Mucosa of rectum (tissue), 2 donors: Measurements from ENCODE around the gene TAF1A.

Source experiments
- H3K27ac ChIP-seq, 2 donors: one replicate each; pipeline ENCODE4 v1.7.0; 2013; ENCODE audit warnings: inconsistent platforms in 2 of 2, low read depth in 2 of 2, low read length in 2 of 2
- H3K27me3 ChIP-seq, 2 donors: one replicate each; pipeline ENCODE4 v1.7.0; 2013; ENCODE audit warnings: low read length in 2 of 2; ENCODE audit not compliant: control insufficient read depth in 2 of 2, insufficient read depth in 2 of 2
- H3K36me3 ChIP-seq, 2 donors: one replicate each; pipeline ENCODE4 v1.7.0; 2013; ENCODE audit warnings: low read length in 2 of 2; ENCODE audit not compliant: control insufficient read depth in 2 of 2, insufficient read depth in 2 of 2
- H3K4me1 ChIP-seq, 2 donors: one replicate each; pipeline ENCODE4 v1.7.0; 2013; ENCODE audit warnings: low read length in 2 of 2, mild to moderate bottlenecking in 1 of 2; ENCODE audit not compliant: control insufficient read depth in 2 of 2, insufficient read depth in 2 of 2
- H3K4me3 ChIP-seq, 2 donors: one replicate each; pipeline ENCODE4 v1.7.0; 2013; ENCODE audit warnings: low read length in 2 of 2
- H3K9ac ChIP-seq, 2 donors: one replicate each; pipeline ENCODE4 v1.7.0; 2013; ENCODE audit warnings: low read length in 2 of 2, low read depth in 1 of 2, mild to moderate bottlenecking in 1 of 2
- H3K9me3 ChIP-seq, 2 donors: one replicate each; pipeline ENCODE4 v1.7.0; 2013; ENCODE audit warnings: low read length in 2 of 2; ENCODE audit not compliant: control insufficient read depth in 2 of 2
- donor health status: healthy.
- donor health status: Normal muscosa, but diverticular disease.

TAF1A gene

GRCh38 chr1:222601257-222601656 lies 11.5 kb upstream of the TAF1A start:
- Histone ChIP-seq H3K9me3 (no peaks in the 10 kb centered on the region), H3K36me3 (no peaks in the 10 kb centered on the region), H3K9ac (no peak overlapping the region), H3K4me1 (peaks cover 0 to 4% of the 10 kb centered on the region in 2 donors), H3K4me3 (no peak overlapping the region), H3K27me3 (no peaks in the 10 kb centered on the region), H3K27ac (peak overlapping the region in 1 of 2 donors; percentile 9)

GRCh38 chr1:222600281-222600680 lies 10.5 kb upstream of the TAF1A start:
- Histone ChIP-seq H3K4me3 (no peak overlapping the region), H3K36me3 (no peaks in the 10 kb centered on the region), H3K9me3 (no peaks in the 10 kb centered on the region), H3K4me1 (peaks cover 0 to 4% of the 10 kb centered on the region in 2 donors), H3K27me3 (no peaks in the 10 kb centered on the region), H3K27ac (peak overlapping the region in 1 of 2 donors; percentile 9), H3K9ac (no peak overlapping the region)

GRCh38 chr1:222596696-222597095 lies 7.0 kb upstream of the TAF1A start:
- Histone ChIP-seq H3K4me3 (no peak overlapping the region), H3K27ac (no peak overlapping the region), H3K4me1 (peaks cover 0 to 4% of the 10 kb centered on the region in 2 donors), H3K36me3 (no peaks in the 10 kb centered on the region), H3K9ac (no peak overlapping the region), H3K9me3 (no peaks in the 10 kb centered on the region), H3K27me3 (no peaks in the 10 kb centered on the region)

GRCh38 chr1:222594789-222595188 lies 5.1 kb upstream of the TAF1A start:
- H3K27ac ChIP-seq, result no peak overlapping the region
- no peaks in the 10 kb centered on the region for H3K27me3 ChIP-seq
- peaks cover 4 to 6% of the 10 kb centered on the region in 2 donors for H3K4me1 ChIP-seq
- H3K4me3 ChIP-seq, result no peak overlapping the region
- no peak overlapping the region for H3K9ac ChIP-seq
- no peaks in the 10 kb centered on the region for H3K36me3 ChIP-seq
- H3K9me3 ChIP-seq, result no peaks in the 10 kb centered on the region

GRCh38 chr1:222592171-222592570 lies 2.4 kb upstream of the TAF1A start:
- Histone ChIP-seq H3K27me3 (no peaks in the 10 kb centered on the region), H3K36me3 (no peaks in the 10 kb centered on the region), H3K27ac (no peak overlapping the region), H3K4me1 (peaks cover 10 to 12% of the 10 kb centered on the region in 2 donors), H3K9me3 (no peaks in the 10 kb centered on the region), H3K4me3 (no peak overlapping the region), H3K9ac (no peak overlapping the region)

- H3K27me3 ChIP-seq, result no peaks in the 10 kb centered on the region
- no peak overlapping the region for H3K4me3 ChIP-seq
- H3K27ac ChIP-seq, result no peak overlapping the region
- H3K9me3 ChIP-seq, result no peaks in the 10 kb centered on the region
- peaks cover 12 to 13% of the 10 kb centered on the region in 2 donors for H3K4me1 ChIP-seq
- no peak overlapping the region for H3K9ac ChIP-seq
- H3K36me3 ChIP-seq, result peaks cover 3 to 7% of the 10 kb centered on the region in 2 donors
Measured at GRCh38 chr1:222588135-222588534, 1.6 kb downstream of the TAF1A start.

- Histone ChIP-seq H3K27ac (no peak overlapping the region), H3K4me3 (no peak overlapping the region), H3K36me3 (peaks cover 3 to 7% of the 10 kb centered on the region in 2 donors), H3K27me3 (no peaks in the 10 kb centered on the region), H3K9me3 (no peaks in the 10 kb centered on the region), H3K4me1 (peaks cover 12 to 13% of the 10 kb centered on the region in 2 donors), H3K9ac (no peak overlapping the region)
Measured at GRCh38 chr1:222586842-222587241, 2.9 kb downstream of the TAF1A start.

- Histone ChIP-seq H3K4me1 (peaks cover 0 to 2% of the 10 kb centered on the region in 2 donors), H3K9ac (no peak overlapping the region), H3K27me3 (no peaks in the 10 kb centered on the region), H3K4me3 (no peak overlapping the region), H3K27ac (no peak overlapping the region), H3K36me3 (peaks cover 3 to 7% of the 10 kb centered on the region in 2 donors), H3K9me3 (no peaks in the 10 kb centered on the region)
Measured at GRCh38 chr1:222583079-222583478, 6.7 kb downstream of the TAF1A start.

- H3K4me3 ChIP-seq, result no peak overlapping the region
- no peak overlapping the region for H3K9ac ChIP-seq
- H3K27ac ChIP-seq, result no peak overlapping the region
- H3K36me3 ChIP-seq, result peaks cover 3 to 7% of the 10 kb centered on the region in 2 donors
- peaks cover 0 to 2% of the 10 kb centered on the region in 2 donors for H3K4me1 ChIP-seq
- no peaks in the 10 kb centered on the region for H3K9me3 ChIP-seq
- H3K27me3 ChIP-seq, result no peaks in the 10 kb centered on the region
Measured at GRCh38 chr1:222582099-222582774, 7.5 kb downstream of the TAF1A start.

- Histone ChIP-seq H3K9me3 (no peaks in the 10 kb centered on the region), H3K4me1 (no peaks in the 10 kb centered on the region), H3K36me3 (peaks cover 0 to 9% of the 10 kb centered on the region in 2 donors), H3K9ac (no peak overlapping the region), H3K4me3 (no peak overlapping the region), H3K27me3 (no peaks in the 10 kb centered on the region), H3K27ac (no peak overlapping the region)
Measured at GRCh38 chr1:222579316-222579715, 10.4 kb downstream of the TAF1A start.
